HepG2 (cell line): Measurements from ENCODE around the gene TDRD9. TPM values are rescaled to one million over a fixed set of nuclear protein-coding genes. Genes with fewer than 3 reads are reported as not detected.

ENCODE experiments used
- AKAP8 ChIP-seq: sonication (generic); formaldehyde crosslinking; IDR thresholded peaks from 2 replicates; pipeline ENCODE4 v1.5.1; 2020; ENCODE audit warnings: mild to moderate bottlenecking, missing genetic modification reagents
- DNMT3B ChIP-seq: conservative IDR thresholded peaks from 2 replicates; pipeline ENCODE4 v1.6.1; 2016; ENCODE audit warnings: missing biosample characterization, control low read depth
- ELF4 ChIP-seq: sonication (generic); formaldehyde crosslinking; IDR thresholded peaks from 2 replicates; pipeline ENCODE4 v1.5.0; 2020; ENCODE audit warnings: missing genetic modification reagents, mild to moderate bottlenecking, moderate library complexity, borderline replicate concordance
- ETS1 ChIP-seq: sonication (generic); formaldehyde crosslinking; IDR thresholded peaks from 2 replicates; pipeline ENCODE4 v1.4.0; 2020; ENCODE audit warnings: missing genetic modification reagents
- HBP1 ChIP-seq: IDR thresholded peaks from 2 replicates; pipeline ENCODE4 v1.6.1; 2016; ENCODE audit warnings: low read depth, control low read depth
- HCFC1 ChIP-seq: fragments of 150-350 bp; IDR thresholded peaks from 2 replicates; pipeline ENCODE4 v1.6.1; 2014; ENCODE audit warnings: low read depth, low read length
- HMGXB3 ChIP-seq: sonication (generic); formaldehyde crosslinking; IDR thresholded peaks from 2 replicates; pipeline ENCODE4 v1.4.0; 2020; ENCODE audit warnings: missing genetic modification reagents, borderline replicate concordance
- IKZF1 ChIP-seq: fragments of 450-650 bp; IDR thresholded peaks from 2 replicates; pipeline ENCODE4 v1.7.1; 2016
- MTF1 ChIP-seq: sonication (generic); formaldehyde crosslinking; IDR thresholded peaks from 2 replicates; pipeline ENCODE4 v1.5.0; 2020; ENCODE audit warnings: missing genetic modification reagents
- NCOR1 ChIP-seq: fragments of 200-600 bp; sonication (generic); IDR thresholded peaks from 2 replicates; pipeline ENCODE4 v1.7.0; 2017; ENCODE audit warnings: antibody characterized with exemption, low read length, borderline replicate concordance
- NFRKB ChIP-seq: fragments of 450-650 bp; IDR thresholded peaks from 2 replicates; pipeline ENCODE4 v1.6.1; 2017
- RBAK ChIP-seq: sonication (generic); formaldehyde crosslinking; IDR thresholded peaks from 2 replicates; pipeline ENCODE4 v1.5.1; 2020; ENCODE audit warnings: mild to moderate bottlenecking, missing genetic modification reagents
- SKI ChIP-seq: fragments of 450-650 bp; IDR thresholded peaks from one replicate; pipeline ENCODE4 v1.6.1; 2018; ENCODE audit warnings: mild to moderate bottlenecking; ENCODE audit not compliant: partially characterized antibody
- SMARCC2 ChIP-seq: fragments of 450-650 bp; IDR thresholded peaks from 2 replicates; pipeline ENCODE4 v1.6.1; 2017; ENCODE audit warnings: antibody characterized with exemption, mild to moderate bottlenecking
- TOPORS ChIP-seq: sonication (generic); formaldehyde crosslinking; IDR thresholded peaks from 2 replicates; pipeline ENCODE4 v1.8.0; 2023; ENCODE audit warnings: mild to moderate bottlenecking, missing genetic modification reagents
- ZNF124 ChIP-seq: sonication (generic); formaldehyde crosslinking; IDR thresholded peaks from 2 replicates; pipeline ENCODE4 v1.4.0; 2020; ENCODE audit warnings: missing genetic modification reagents
- ZNF484 ChIP-seq: sonication (generic); formaldehyde crosslinking; IDR thresholded peaks from 2 replicates; pipeline ENCODE4 v1.5.1; 2020; ENCODE audit warnings: mild to moderate bottlenecking, low read depth, missing genetic modification reagents, borderline replicate concordance
- ZNF749 ChIP-seq: sonication (generic); formaldehyde crosslinking; IDR thresholded peaks from 2 replicates; pipeline ENCODE4 v1.8.0; 2022; ENCODE audit warnings: mild to moderate bottlenecking, missing genetic modification reagents, moderate library complexity, borderline replicate concordance
- ZNF850 ChIP-seq: sonication (generic); formaldehyde crosslinking; conservative IDR thresholded peaks from 2 replicates; pipeline ENCODE4 v1.9.0; 2021; ENCODE audit warnings: mild to moderate bottlenecking, missing genetic modification reagents
- ZNF878 ChIP-seq: sonication (generic); formaldehyde crosslinking; IDR thresholded peaks from 2 replicates; pipeline ENCODE4 v1.8.1; 2023; ENCODE audit warnings: mild to moderate bottlenecking, missing genetic modification reagents, moderate library complexity
- polyA plus RNA-seq, 8 experiments: library from polyadenylated mRNA; depleted of rRNA in 3 of 8; stranded (reverse) in 7 of 8; unstranded in 1 of 8; fragments of >200 nt; fragmentation: Illumina TruSeq in 4 of 8; extraction: Trizol in 4 of 8; gene quantifications; 2 replicates each; pipeline versions ENCODE4 v1.2.1 to v1.2.3, GENCODE V29; 2011 to 2016; ENCODE audit warnings: low read depth in 4 of 8, missing spikeins in 1 of 8, mixed read lengths in 1 of 8; ENCODE audit not compliant: insufficient read depth in 1 of 8
- total RNA-seq, 5 experiments: library from RNA; depleted of rRNA; stranded (reverse); fragments of >200 nt; fragmentation: Illumina TruSeq; extraction: Trizol; gene quantifications; 2 replicates each; pipeline ENCODE4 v1.2.3, GENCODE V29; 2016; ENCODE audit warnings: low read depth in 1 of 5
- TF ChIP-seq, protein P1 (sequence below): sonication (generic); formaldehyde crosslinking; IDR thresholded peaks from 2 replicates; pipeline ENCODE4 v1.8.1; 2023; ENCODE audit warnings: mild to moderate bottlenecking, missing genetic modification reagents, borderline replicate concordance

Gene TDRD9
- total and polyA plus RNA-seq, 2 of the 13 experiments (the other 11 are each of a cell fraction or from before 2014, with no cell fraction given): not detected

DNA sequence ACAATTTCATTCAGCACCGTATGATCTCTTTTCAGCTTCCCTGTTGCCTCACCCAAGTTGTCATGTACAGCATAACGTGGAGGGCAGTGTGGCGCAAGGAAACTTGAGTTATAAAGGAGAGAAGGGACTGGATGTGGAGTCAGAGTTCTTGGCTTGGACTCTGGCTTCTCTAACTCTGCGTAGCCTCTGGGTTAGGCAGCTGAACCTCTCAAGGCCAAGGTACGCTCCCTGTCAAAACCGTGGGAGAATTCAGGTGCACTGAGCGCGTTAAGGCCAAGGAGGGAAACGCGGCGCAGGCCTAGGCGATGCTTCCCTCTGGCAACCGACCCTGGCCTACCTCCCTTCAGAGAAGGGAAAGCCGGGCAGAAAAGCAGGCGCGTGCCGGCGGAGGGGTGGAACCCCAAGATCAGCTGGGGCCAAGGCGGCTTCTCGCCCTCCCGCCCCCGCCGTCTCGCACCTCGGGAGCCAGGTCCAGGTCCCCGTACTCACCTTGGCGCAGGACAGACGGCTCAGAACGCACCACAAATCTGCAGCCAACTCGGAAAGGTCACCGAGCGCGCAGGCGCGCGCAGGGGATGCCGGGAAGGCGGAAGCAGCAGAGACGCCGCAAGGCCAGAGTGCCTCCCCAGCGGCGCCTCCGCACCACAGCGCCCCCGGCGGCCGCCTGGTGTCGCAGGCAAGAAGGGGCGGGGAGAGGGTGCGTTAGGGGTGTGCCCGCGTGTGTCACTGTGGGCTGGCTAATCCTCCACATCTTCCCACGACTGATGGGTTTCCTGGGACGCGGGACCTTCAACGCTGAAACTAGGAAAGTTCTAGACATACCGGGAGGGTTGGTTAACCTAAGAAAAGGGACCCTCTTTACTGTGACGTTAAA, 7.0 kb upstream of the TDRD9 start (continued):
- TF ChIP-seq RBAK (CRISPR knock-in tag): no peak
- no peak for TF ChIP-seq SMARCC2
- peak; percentile 81; the same call in 1 of the 2 replicates for TF ChIP-seq ELF4 (CRISPR knock-in tag)
- no peak for TF ChIP-seq ETS1 (CRISPR knock-in tag)
- TF ChIP-seq AKAP8 (CRISPR knock-in tag): peak; percentile 71; the same call in 1 of the 2 replicates
- TF ChIP-seq HBP1: no peak; the same call in 1 of the 2 replicates
- TF ChIP-seq HCFC1: peak; percentile 66
- no peak; the same call in 1 of the 2 replicates for TF ChIP-seq TOPORS
- TF ChIP-seq, protein P1, sequence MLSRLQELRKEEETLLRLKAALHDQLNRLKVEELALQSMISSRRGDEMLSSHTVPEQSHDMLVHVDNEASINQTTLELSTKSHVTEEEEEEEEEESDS (CRISPR knock-in tag): no peak
- no peak for TF ChIP-seq ZNF850 (CRISPR knock-in tag)
- TF ChIP-seq NCOR1: no peak
- no peak for TF ChIP-seq HMGXB3 (CRISPR knock-in tag)
- peak; percentile 85 for TF ChIP-seq ZNF749 (CRISPR knock-in tag)
- TF ChIP-seq SKI: peak; percentile 93
- no peak for TF ChIP-seq ZNF484 (CRISPR knock-in tag)
- peak; percentile 51; the same call in 1 of the 2 replicates for TF ChIP-seq ZNF878
- 0 out of 2 replicates have a peak, but pooled peaks have one; percentile 40 for TF ChIP-seq DNMT3B (CRISPR knock-in tag)
- TF ChIP-seq NFRKB: no peak
- no peak for TF ChIP-seq MTF1 (CRISPR knock-in tag)
- TF ChIP-seq IKZF1: no peak
- TF ChIP-seq ZNF124: peak; percentile 46; the same call in 1 of the 2 replicates
